ENCODE measurements around the gene WDR7.

GRCh38 chr18:57022716-57023115 lies 371.6 kb downstream of the WDR7 start:
- TF ChIP-seq, protein P1, sequence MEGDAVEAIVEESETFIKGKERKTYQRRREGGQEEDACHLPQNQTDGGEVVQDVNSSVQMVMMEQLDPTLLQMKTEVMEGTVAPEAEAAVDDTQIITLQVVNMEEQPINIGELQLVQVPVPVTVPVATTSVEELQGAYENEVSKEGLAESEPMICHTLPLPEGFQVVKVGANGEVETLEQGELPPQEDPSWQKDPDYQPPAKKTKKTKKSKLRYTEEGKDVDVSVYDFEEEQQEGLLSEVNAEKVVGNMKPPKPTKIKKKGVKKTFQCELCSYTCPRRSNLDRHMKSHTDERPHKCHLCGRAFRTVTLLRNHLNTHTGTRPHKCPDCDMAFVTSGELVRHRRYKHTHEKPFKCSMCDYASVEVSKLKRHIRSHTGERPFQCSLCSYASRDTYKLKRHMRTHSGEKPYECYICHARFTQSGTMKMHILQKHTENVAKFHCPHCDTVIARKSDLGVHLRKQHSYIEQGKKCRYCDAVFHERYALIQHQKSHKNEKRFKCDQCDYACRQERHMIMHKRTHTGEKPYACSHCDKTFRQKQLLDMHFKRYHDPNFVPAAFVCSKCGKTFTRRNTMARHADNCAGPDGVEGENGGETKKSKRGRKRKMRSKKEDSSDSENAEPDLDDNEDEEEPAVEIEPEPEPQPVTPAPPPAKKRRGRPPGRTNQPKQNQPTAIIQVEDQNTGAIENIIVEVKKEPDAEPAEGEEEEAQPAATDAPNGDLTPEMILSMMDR (IDR thresholded peaks at IDR 0.05), result no peak
- no peak for TF ChIP-seq ZFX (IDR thresholded peaks at IDR 0.05; ENCODE audit: borderline replicate concordance)
